ENCODE measurements around the gene TFCP2L1.

DNA sequence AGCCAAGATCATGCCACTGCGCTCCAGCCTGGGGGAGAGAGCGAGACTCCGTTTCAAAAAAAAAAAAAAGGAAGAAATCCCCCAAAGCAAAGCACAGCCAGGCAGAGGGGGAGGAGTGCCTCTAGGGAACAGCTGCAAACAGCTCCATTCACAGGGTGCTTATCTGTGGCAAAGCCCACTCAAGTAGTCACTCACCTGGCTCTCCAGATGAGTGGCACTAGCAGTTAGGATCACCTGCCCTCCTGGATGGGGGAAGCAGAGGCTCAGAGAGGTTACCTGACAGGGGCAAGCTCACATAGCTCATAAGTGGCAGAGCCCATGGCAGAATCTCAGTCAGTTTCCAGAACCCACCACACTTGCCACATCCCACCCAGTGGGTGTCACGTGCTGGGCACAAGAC, 30.3 kb downstream of the TFCP2L1 start:
- TF ChIP-seq, protein P1, sequence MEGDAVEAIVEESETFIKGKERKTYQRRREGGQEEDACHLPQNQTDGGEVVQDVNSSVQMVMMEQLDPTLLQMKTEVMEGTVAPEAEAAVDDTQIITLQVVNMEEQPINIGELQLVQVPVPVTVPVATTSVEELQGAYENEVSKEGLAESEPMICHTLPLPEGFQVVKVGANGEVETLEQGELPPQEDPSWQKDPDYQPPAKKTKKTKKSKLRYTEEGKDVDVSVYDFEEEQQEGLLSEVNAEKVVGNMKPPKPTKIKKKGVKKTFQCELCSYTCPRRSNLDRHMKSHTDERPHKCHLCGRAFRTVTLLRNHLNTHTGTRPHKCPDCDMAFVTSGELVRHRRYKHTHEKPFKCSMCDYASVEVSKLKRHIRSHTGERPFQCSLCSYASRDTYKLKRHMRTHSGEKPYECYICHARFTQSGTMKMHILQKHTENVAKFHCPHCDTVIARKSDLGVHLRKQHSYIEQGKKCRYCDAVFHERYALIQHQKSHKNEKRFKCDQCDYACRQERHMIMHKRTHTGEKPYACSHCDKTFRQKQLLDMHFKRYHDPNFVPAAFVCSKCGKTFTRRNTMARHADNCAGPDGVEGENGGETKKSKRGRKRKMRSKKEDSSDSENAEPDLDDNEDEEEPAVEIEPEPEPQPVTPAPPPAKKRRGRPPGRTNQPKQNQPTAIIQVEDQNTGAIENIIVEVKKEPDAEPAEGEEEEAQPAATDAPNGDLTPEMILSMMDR (IDR thresholded peaks at IDR 0.05; ENCODE audit: insufficient read depth, low read length, poor library complexity, severe bottlenecking): no peak
- no peak for TF ChIP-seq EZH2phosphoT487 (conservative IDR thresholded peaks at IDR 0.05; ENCODE audit: low read length)
